Keratinocyte (primary cell): ENCODE results near the gene HORMAD2. TPM values are rescaled to one million over a fixed set of nuclear protein-coding genes. Genes with fewer than 3 reads are reported as not detected.

Experiments
- DNase-seq: peaks from one replicate; pipeline ENCODE4 v3.0.0-alpha.2; 2011; ENCODE audit warnings: low read depth, missing footprints, low spot score
- FAIRE-seq: peaks from 2 replicates; lab custom pipeline; 2011; peaks lifted over from hg19 to GRCh38; lab: Jason Lieb, UNC
- H2AFZ ChIP-seq: 2 replicates; pipeline ENCODE4 v1.6.0; 2012; ENCODE audit warnings: low read length, control low read depth, inconsistent platforms; ENCODE audit not compliant: control insufficient read depth
- H3K27ac ChIP-seq: 2 replicates; pipeline ENCODE4 v1.5.1; 2011; ENCODE audit warnings: low read length; ENCODE audit not compliant: control insufficient read depth, insufficient read depth
- H3K27me3 ChIP-seq: 3 replicates; pipeline ENCODE4 v1.6.0; 2011; ENCODE audit warnings: low read length; ENCODE audit not compliant: control insufficient read depth, insufficient read depth; ENCODE audit errors: extremely low read depth
- H3K36me3 ChIP-seq, 2 experiments: 2 replicates in 1 of 2; 3 replicates in 1 of 2; pipeline ENCODE4 v1.5.1; 2011; ENCODE audit warnings: low read length in 2 of 2, mild to moderate bottlenecking in 1 of 2; ENCODE audit not compliant: control insufficient read depth in 2 of 2, insufficient read depth in 2 of 2; ENCODE audit errors: extremely low read depth in 1 of 2
- H3K4me1 ChIP-seq: 3 replicates; pipeline ENCODE4 v1.5.1; 2011; ENCODE audit warnings: low read length; ENCODE audit not compliant: control insufficient read depth, insufficient read depth; ENCODE audit errors: extremely low read depth
- H3K4me2 ChIP-seq: 3 replicates; pipeline ENCODE4 v1.6.0; 2011; ENCODE audit warnings: low read depth, low read length; ENCODE audit not compliant: control insufficient read depth, insufficient read depth; ENCODE audit errors: extremely low read depth
- H3K4me3 ChIP-seq, 3 experiments: fragments of 200-600 bp in 1 of 3; sonication (generic) in 1 of 3; 2 replicates in 2 of 3; 3 replicates in 1 of 3; pipeline ENCODE4 v1.5.1; 2011 to 2016; ENCODE audit warnings: low read length in 3 of 3, mild to moderate bottlenecking in 3 of 3, control low read depth in 2 of 3, inconsistent platforms in 1 of 3, low read depth in 1 of 3, mixed read lengths in 1 of 3, mixed run types in 1 of 3, moderate library complexity in 1 of 3; ENCODE audit not compliant: control insufficient read depth in 2 of 3, insufficient read depth in 2 of 3; ENCODE audit errors: extremely low read depth in 1 of 3
- H3K79me2 ChIP-seq: 2 replicates; pipeline ENCODE4 v1.6.0; 2012; ENCODE audit warnings: low read length; ENCODE audit not compliant: control insufficient read depth, insufficient read depth
- H3K9ac ChIP-seq: 3 replicates; pipeline ENCODE4 v1.6.0; 2011; ENCODE audit warnings: low read length; ENCODE audit not compliant: control insufficient read depth, insufficient read depth; ENCODE audit errors: extremely low read depth
- H3K9me1 ChIP-seq: 3 replicates; pipeline ENCODE4 v1.6.0; 2011; ENCODE audit warnings: low read length; ENCODE audit not compliant: control insufficient read depth, insufficient read depth; ENCODE audit errors: extremely low read depth
- H3K9me3 ChIP-seq: 2 replicates; pipeline ENCODE4 v1.5.1; 2012; ENCODE audit warnings: low read depth, low read length; ENCODE audit not compliant: control insufficient read depth
- H4K20me1 ChIP-seq: 3 replicates; pipeline ENCODE4 v1.6.0; 2011; ENCODE audit warnings: low read length; ENCODE audit not compliant: control insufficient read depth, insufficient read depth; ENCODE audit errors: extremely low read depth
- CTCF ChIP-seq, 3 experiments: IDR thresholded peaks in 1 of 3; conservative IDR thresholded peaks in 1 of 3; optimal IDR thresholded peaks in 1 of 3; 2 replicates in 2 of 3; 3 replicates in 1 of 3; pipeline versions ENCODE3 to v1.5.1; 2011; ENCODE audit warnings: low read length in 3 of 3, mild to moderate bottlenecking in 3 of 3, moderate library complexity in 2 of 3, control low read depth in 1 of 3, inconsistent platforms in 1 of 3; ENCODE audit not compliant: insufficient read depth in 2 of 3; ENCODE audit errors: extremely low read depth in 1 of 3
- EZH2 ChIP-seq: IDR thresholded peaks from one replicate; pipeline ENCODE4 v1.6.1; 2012; ENCODE audit warnings: inconsistent platforms, mild to moderate bottlenecking, low read length, moderate library complexity
- dilution Hi-C: fragments of 300-500 bp; cut with MboI; formaldehyde crosslinking; loops from one replicate; pipeline ENCODE4 v1.7.0; 2020; ENCODE audit warnings: low sequenced_read_pairs; ENCODE audit not compliant: extremely low pct_ligation_motif_present
- polyA plus RNA-seq, 5 experiments: library from polyadenylated mRNA; depleted of rRNA in 3 of 5; stranded (reverse) in 3 of 5; stranded (forward) in 1 of 5; unstranded in 1 of 5; fragments of >200 nt; gene quantifications; 1 replicate in 1 of 5; 2 replicates in 3 of 5; 3 replicates in 1 of 5; pipeline versions ENCODE4 v1.2.1 to v1.2.3, GENCODE V29; 2011 to 2012; ENCODE audit warnings: missing spikeins in 2 of 5, low read depth in 1 of 5, low replicate concordance in 1 of 5

Gene HORMAD2
- polyA plus RNA-seq, 1 donor (not counting 4 experiments of a cell fraction or from before 2014, with no cell fraction given): not detected

- no peak overlapping the region for H3K27ac ChIP-seq
- H3K27me3 ChIP-seq: no peaks in the 10 kb centered on the region
- FAIRE-seq: no peak
- dilution Hi-C loops: no loop called here
- H3K79me2 ChIP-seq: no peaks in the 10 kb centered on the region
- no peak for DNase-seq
- TF ChIP-seq CTCF (optimal IDR thresholded peaks at IDR 0.05 in 1 of 3, IDR thresholded peaks at IDR 0.05 in 1 of 3, conservative IDR thresholded peaks at IDR 0.05 in 1 of 3; ENCODE audit: extremely low read depth in 1 of 3, insufficient read depth in 2 of 3, low read length in 3 of 3) (no peak), EZH2 (no peak)
- H3K4me1 ChIP-seq: peaks cover 33% of the 10 kb centered on the region
- H3K9ac ChIP-seq: peak overlapping the region; percentile 48
- peak overlapping the region; percentile 33 for H2AFZ ChIP-seq
- peaks cover 5% of the 10 kb centered on the region for H3K9me3 ChIP-seq
- no peak overlapping the region for H3K4me3 ChIP-seq
- no peaks in the 10 kb centered on the region for H3K9me1 ChIP-seq
- no peaks in the 10 kb centered on the region for H4K20me1 ChIP-seq
- H3K4me2 ChIP-seq: no peak overlapping the region
- H3K36me3 ChIP-seq: no peaks in the 10 kb centered on the region
Observed at GRCh38 chr22:30204015-30204741, 123.9 kb downstream of the HORMAD2 start.

GRCh38 chr22:30204742-30205111 lies 124.5 kb downstream of the HORMAD2 start:
- Histone ChIP-seq H3K9me1 (no peaks in the 10 kb centered on the region), H3K27me3 (no peaks in the 10 kb centered on the region), H4K20me1 (no peaks in the 10 kb centered on the region), H2AFZ (no peak overlapping the region), H3K36me3 (no peaks in the 10 kb centered on the region), H3K9me3 (peaks cover 5% of the 10 kb centered on the region), H3K79me2 (no peaks in the 10 kb centered on the region), H3K4me2 (peak overlapping the region; percentile 52), H3K4me3 (no peak overlapping the region), H3K4me1 (peaks cover 38% of the 10 kb centered on the region), H3K9ac (peak overlapping the region; percentile 48), H3K27ac (peak overlapping the region; percentile 51)
- FAIRE-seq: no peak
- no peak for TF ChIP-seq EZH2
- TF ChIP-seq CTCF (optimal IDR thresholded peaks at IDR 0.05 in 1 of 3, IDR thresholded peaks at IDR 0.05 in 1 of 3, conservative IDR thresholded peaks at IDR 0.05 in 1 of 3; ENCODE audit: extremely low read depth in 1 of 3, insufficient read depth in 2 of 3, low read length in 3 of 3): no peak
- dilution Hi-C loops: no loop called here
- no peak for DNase-seq
